HG02943 (cell line): ENCODE data around the gene INSL3.
"Not testable (repeated sequence)": the region's sequence is repeated elsewhere in the genome, so short reads cannot be mapped to it uniquely, and the experiment has no call there.

Source experiments
- ATAC-seq: cut with Tn5 transposase; IDR thresholded peaks from one replicate; pipeline ENCODE4 v1.9.1; 2021; ENCODE audit warnings: mild to moderate bottlenecking, low read depth, moderate library complexity; ENCODE audit not compliant: unreplicated experiment

The INSL3 gene

GRCh38 chr19:17790059-17790780 is 31.1 kb downstream of the INSL3 start:
- ATAC-seq, result no peak

GRCh38 chr19:17788632-17789031 is 32.7 kb downstream of the INSL3 start:
- no peak for ATAC-seq

- ATAC-seq, result no peak
Measured at GRCh38 chr19:17787274-17787913, 33.9 kb downstream of the INSL3 start.

GRCh38 chr19:17784201-17785008 is 36.9 kb downstream of the INSL3 start:
- no peak for ATAC-seq

GRCh38 chr19:17783721-17784120 is 37.6 kb downstream of the INSL3 start:
- not testable (repeated sequence) for ATAC-seq

- ATAC-seq, result no peak
Measured at GRCh38 chr19:17780781-17781180, 40.5 kb downstream of the INSL3 start.

GRCh38 chr19:17778968-17779929 is 42.1 kb downstream of the INSL3 start:
- ATAC-seq, result no peak

- ATAC-seq, result no peak
Measured at GRCh38 chr19:17778251-17778967, 42.9 kb downstream of the INSL3 start.

GRCh38 chr19:17777840-17778239 is 43.5 kb downstream of the INSL3 start:
- not testable (repeated sequence) for ATAC-seq

GRCh38 chr19:17775991-17776803 is 45.1 kb downstream of the INSL3 start:
- peak; percentile 73 for ATAC-seq

- ATAC-seq, result no peak
Measured at GRCh38 chr19:17775245-17775927, 45.9 kb downstream of the INSL3 start.

GRCh38 chr19:17772172-17772571 is 49.1 kb downstream of the INSL3 start:
- no peak for ATAC-seq

GRCh38 chr19:17770613-17771012 is 50.7 kb downstream of the INSL3 start:
- no peak for ATAC-seq

- no peak for ATAC-seq
Measured at GRCh38 chr19:17767559-17767958, 53.8 kb downstream of the INSL3 start.

- no peak for ATAC-seq
Measured at GRCh38 chr19:17766543-17767131, 54.7 kb downstream of the INSL3 start.
